Subcutaneous abdominal adipose tissue (tissue), 5 donors: Measurements from ENCODE around the gene DYNLL1.

ENCODE experiments used
- H3K27ac ChIP-seq: one replicate; pipeline ENCODE4 v1.7.0; 2013; ENCODE audit warnings: low read depth, mild to moderate bottlenecking, inconsistent platforms, low read length, moderate library complexity
- H3K27me3 ChIP-seq, 5 donors: one replicate each; pipeline ENCODE4 v1.7.0; 2013; ENCODE audit warnings: low read length in 5 of 5, inconsistent platforms in 1 of 5; ENCODE audit not compliant: control insufficient read depth in 5 of 5, insufficient read depth in 4 of 5
- H3K36me3 ChIP-seq, 5 donors: one replicate each; pipeline ENCODE4 v1.7.0; 2013; ENCODE audit warnings: low read length in 5 of 5; ENCODE audit not compliant: control insufficient read depth in 5 of 5, insufficient read depth in 5 of 5
- H3K4me1 ChIP-seq, 5 donors: one replicate each; pipeline ENCODE4 v1.7.0; 2013; ENCODE audit warnings: low read length in 5 of 5, mild to moderate bottlenecking in 3 of 5, moderate library complexity in 1 of 5; ENCODE audit not compliant: control insufficient read depth in 5 of 5, insufficient read depth in 5 of 5
- H3K4me3 ChIP-seq, 5 donors: one replicate each; pipeline ENCODE4 v1.7.0; 2013; ENCODE audit warnings: low read length in 5 of 5, low read depth in 1 of 5
- H3K9ac ChIP-seq, 5 donors: one replicate each; pipeline ENCODE4 v1.7.0; 2013; ENCODE audit warnings: low read length in 5 of 5, mild to moderate bottlenecking in 4 of 5, moderate library complexity in 3 of 5
- H3K9me3 ChIP-seq, 5 donors: one replicate each; pipeline ENCODE4 v1.7.0; 2013; ENCODE audit warnings: low read length in 5 of 5; ENCODE audit not compliant: control insufficient read depth in 5 of 5
- donor health status: healthy.
- donor health status: healthy.
- donor health status: healthy.
- donor health status: healthy.
- donor health status: healthy.

The DYNLL1 gene

GRCh38 chr12:120546050-120546386, 50.1 kb downstream of the DYNLL1 start:
- peaks cover 17 to 36% (median 30%) of the 10 kb centered on the region in 5 donors for H3K36me3 ChIP-seq
- no peak overlapping the region for H3K27ac ChIP-seq

More at GRCh38 chr12:120546050-120546386, 50.1 kb downstream of the DYNLL1 start:
- Histone ChIP-seq H3K27me3 (no peaks in the 10 kb centered on the region), H3K9ac (no peak overlapping the region), H3K9me3 (no peaks in the 10 kb centered on the region), H3K4me1 (peaks cover 0 to 26% (median 17%) of the 10 kb centered on the region in 5 donors), H3K4me3 (no peak overlapping the region)
